Loucy (cell line): ENCODE data around the gene PPTC7.
A peak's percentile ranks its signal among the peaks of the same experiment; 100 is the strongest.

Source experiments
- H2AFZ ChIP-seq: fragments of 200-600 bp; sonication (generic); 2 replicates; pipeline ENCODE4 v1.6.0; 2016; ENCODE audit warnings: antibody characterized with exemption, mild to moderate bottlenecking, low read length, moderate library complexity
- H3F3A ChIP-seq: fragments of 200-600 bp; 2 replicates; pipeline ENCODE4 v1.6.0; 2016; ENCODE audit warnings: antibody characterized with exemption, low read depth, mild to moderate bottlenecking
- H3K27me3 ChIP-seq: fragments of 200-600 bp; sonication (generic); 2 replicates; pipeline ENCODE4 v1.6.1; 2014; ENCODE audit warnings: low read length, mild to moderate bottlenecking; ENCODE audit not compliant: insufficient read depth, poor library complexity, severe bottlenecking
- H3K36me3 ChIP-seq: fragments of 200-600 bp; sonication (generic); 2 replicates; pipeline ENCODE4 v1.6.1; 2016; ENCODE audit warnings: low read length; ENCODE audit not compliant: insufficient read depth
- H3K4me1 ChIP-seq: fragments of 200-600 bp; sonication (generic); 2 replicates; pipeline ENCODE4 v1.5.1; 2014; ENCODE audit warnings: low read length, mild to moderate bottlenecking; ENCODE audit not compliant: insufficient read depth, poor library complexity, severe bottlenecking
- H3K4me2 ChIP-seq: fragments of 200-600 bp; sonication (generic); 2 replicates; pipeline ENCODE4 v1.6.0; 2014; ENCODE audit warnings: antibody characterized with exemption, low read length, low read depth, mild to moderate bottlenecking; ENCODE audit not compliant: poor library complexity, severe bottlenecking
- H3K4me3 ChIP-seq: fragments of 200-600 bp; sonication (generic); 2 replicates; pipeline ENCODE4 v1.5.1; 2014; ENCODE audit warnings: low read length, mild to moderate bottlenecking, mixed read lengths; ENCODE audit not compliant: poor library complexity, severe bottlenecking
- H3K79me2 ChIP-seq: fragments of 200-600 bp; sonication (generic); 2 replicates; pipeline ENCODE4 v1.6.1; 2014; ENCODE audit warnings: low read length; ENCODE audit not compliant: insufficient read depth
- H3K9ac ChIP-seq: fragments of 200-600 bp; sonication (generic); 2 replicates; pipeline ENCODE4 v1.6.0; 2014; ENCODE audit warnings: mild to moderate bottlenecking, low read depth, low read length, moderate library complexity; ENCODE audit not compliant: poor library complexity, severe bottlenecking
- H3K9me2 ChIP-seq: fragments of 200-600 bp; sonication (generic); replicated peaks from 2 replicates; pipeline ENCODE4 v1.6.1; 2016; ENCODE audit warnings: low read depth, low read length, mixed read lengths
- H3K9me3 ChIP-seq: fragments of 200-600 bp; sonication (generic); 2 replicates; pipeline ENCODE4 v1.6.1; 2014; ENCODE audit warnings: mild to moderate bottlenecking, antibody characterized with exemption, low read length, low read depth; ENCODE audit not compliant: insufficient read depth
- H4K20me1 ChIP-seq: fragments of 200-600 bp; sonication (generic); 2 replicates; pipeline ENCODE4 v1.6.0; 2014; ENCODE audit warnings: antibody characterized with exemption, low read length, mild to moderate bottlenecking; ENCODE audit not compliant: insufficient read depth, poor library complexity, severe bottlenecking
- CTCF ChIP-seq: fragments of 200-600 bp; sonication (generic); conservative IDR thresholded peaks from 2 replicates; pipeline ENCODE4 v1.5.1; 2014; ENCODE audit warnings: mild to moderate bottlenecking, antibody characterized with exemption, low read length
- EZH2phosphoT487 ChIP-seq: fragments of 200-600 bp; IDR thresholded peaks from 2 replicates; pipeline ENCODE4 v1.6.1; 2018; ENCODE audit warnings: antibody characterized with exemption, mild to moderate bottlenecking, moderate library complexity, borderline replicate concordance

PPTC7 gene

GRCh38 chr12:110583137-110584059 lies at the start of gene PPTC7:
Gene PPTC7, minus strand, starts transcription at chr12:110583318. Its CDS starts 287 bp downstream, at chr12:110583031.
- peak within 1 kb of the TSS; percentile 89 for H3K4me2 ChIP-seq
- H3K27me3 ChIP-seq = no peaks in the 10 kb centered on the region
- H2AFZ ChIP-seq = peak within 1 kb of the TSS; percentile 94
- no peaks in the 10 kb centered on the region for H3K9me2 ChIP-seq
- peak within 1 kb of the TSS; percentile 86 for H3K4me3 ChIP-seq
- H3K36me3 ChIP-seq = no peaks in the 10 kb centered on the region
- H3K79me2 ChIP-seq = peaks cover 49% of the 10 kb centered on the region
- H3F3A ChIP-seq = no peaks in the 10 kb centered on the region
- TF ChIP-seq EZH2phosphoT487 = no peak
- TF ChIP-seq CTCF = no peak
- H3K4me1 ChIP-seq = peaks cover 40% of the 10 kb centered on the region
- peak within 1 kb of the TSS; percentile 83 for H3K9ac ChIP-seq
- H4K20me1 ChIP-seq = peaks cover 42% of the 10 kb centered on the region
- no peaks in the 10 kb centered on the region for H3K9me3 ChIP-seq

GRCh38 chr12:110627500-110628195 lies 44.5 kb upstream of the PPTC7 start:
- Histone ChIP-seq H2AFZ (no peak overlapping the region), H3K79me2 (no peaks in the 10 kb centered on the region), H3K4me2 (no peak overlapping the region), H3K4me3 (no peak overlapping the region), H3F3A (no peaks in the 10 kb centered on the region), H3K36me3 (no peaks in the 10 kb centered on the region), H3K9me3 (no peaks in the 10 kb centered on the region), H4K20me1 (no peaks in the 10 kb centered on the region), H3K9ac (no peak overlapping the region), H3K27me3 (no peaks in the 10 kb centered on the region), H3K9me2 (no peaks in the 10 kb centered on the region), H3K4me1 (no peaks in the 10 kb centered on the region)
- TF ChIP-seq EZH2phosphoT487 (no peak), CTCF (no peak)

GRCh38 chr12:110622582-110622981 lies 39.5 kb upstream of the PPTC7 start:
- Histone ChIP-seq H3K4me3 (no peak overlapping the region), H4K20me1 (no peaks in the 10 kb centered on the region), H3K9ac (no peak overlapping the region), H3K9me3 (no peaks in the 10 kb centered on the region), H3K36me3 (no peaks in the 10 kb centered on the region), H2AFZ (no peak overlapping the region), H3K4me2 (no peak overlapping the region), H3K79me2 (no peaks in the 10 kb centered on the region), H3F3A (no peaks in the 10 kb centered on the region), H3K27me3 (no peaks in the 10 kb centered on the region), H3K4me1 (no peaks in the 10 kb centered on the region), H3K9me2 (no peaks in the 10 kb centered on the region)
- TF ChIP-seq EZH2phosphoT487 = no peak
- no peak for TF ChIP-seq CTCF
